Measurements from ENCODE around the gene SRGN.

SRGN gene

DNA sequence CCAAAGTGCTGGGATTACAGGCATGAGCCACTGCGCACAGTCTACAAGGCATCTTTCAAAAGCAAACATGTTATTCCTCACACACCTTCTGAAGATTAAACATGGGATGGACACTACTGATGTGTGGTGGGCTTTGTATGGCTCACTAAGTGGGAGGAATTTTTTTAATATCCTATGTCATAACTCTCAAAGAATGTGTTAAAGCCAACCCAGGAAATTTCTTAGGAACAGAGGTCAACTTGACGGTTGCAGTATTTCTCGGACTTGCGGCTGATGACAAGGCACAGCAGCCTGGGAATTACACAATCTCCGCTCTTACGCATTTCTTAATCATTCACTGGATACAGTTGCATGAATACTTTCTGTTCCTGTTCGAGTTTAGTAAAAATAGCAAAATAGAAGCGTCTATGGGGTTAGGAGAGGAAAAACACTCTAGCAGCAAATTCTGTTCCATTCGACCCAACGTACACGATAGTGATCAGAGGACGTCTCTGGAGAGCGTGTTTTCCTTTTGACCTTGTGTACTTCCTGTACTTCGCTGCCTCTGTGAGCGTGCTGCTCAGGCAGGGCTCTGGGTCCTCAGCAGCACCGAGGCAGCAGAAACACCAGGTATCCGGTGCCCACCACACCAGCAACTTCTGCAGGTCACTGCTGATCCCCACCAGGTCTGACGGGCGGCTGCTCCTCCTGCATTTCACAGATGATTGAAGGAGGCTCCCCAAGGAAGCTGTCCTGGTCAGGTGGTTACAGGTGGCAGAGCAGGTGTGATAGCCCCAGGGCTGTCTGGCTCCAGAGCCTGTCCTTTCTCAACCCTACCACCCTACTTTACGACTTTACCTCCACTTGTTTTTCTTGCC is 26.4 kb upstream of the SRGN start:
- DNase-seq, result no peak

DNA sequence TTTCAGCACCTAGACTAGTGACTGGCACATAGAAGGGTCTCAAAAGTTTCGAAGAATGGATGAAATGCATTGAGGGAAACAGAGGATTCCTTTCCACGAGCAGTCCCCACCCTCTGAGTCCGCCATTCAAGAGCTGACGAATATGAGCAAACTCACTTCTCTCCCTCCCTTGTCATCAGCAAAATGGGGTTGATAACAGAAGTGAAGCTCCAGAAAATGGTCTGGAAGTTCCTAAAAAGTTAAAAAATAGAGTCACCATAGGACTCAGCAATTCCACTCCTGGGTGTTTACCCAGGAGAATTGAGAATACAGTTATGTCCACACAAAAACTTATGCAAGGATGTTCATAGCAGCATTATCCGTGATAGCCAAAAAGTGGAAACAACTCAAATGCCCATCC is 25.0 kb upstream of the SRGN start:
- DNase-seq, result no peak

DNA sequence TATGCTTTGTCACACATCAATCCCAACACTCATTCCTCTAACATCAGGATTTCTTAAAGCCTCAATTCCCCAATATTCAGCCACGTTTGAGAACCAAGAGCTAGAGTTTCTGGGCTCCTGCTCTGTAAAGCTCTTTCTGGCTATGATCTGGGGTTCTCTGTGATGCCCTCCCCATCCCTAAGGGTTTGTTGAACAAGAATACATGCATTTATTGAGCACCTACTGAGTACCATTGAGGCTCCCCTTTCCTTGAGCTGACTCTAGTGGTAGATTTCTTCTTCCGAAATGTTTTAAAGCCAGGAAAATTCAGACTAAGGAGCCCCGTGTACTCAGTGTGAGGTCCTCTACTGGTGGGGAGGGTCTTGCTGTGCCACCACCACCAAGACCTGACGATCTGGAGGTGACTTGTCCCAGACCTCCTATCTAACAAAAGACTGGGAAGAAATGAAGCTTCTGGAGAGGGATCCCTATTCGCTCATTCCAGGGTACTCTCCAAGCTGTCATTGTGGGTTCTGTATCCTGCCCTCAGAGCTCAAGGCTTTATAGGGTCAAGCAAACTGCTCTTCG is 23.1 kb upstream of the SRGN start:
- no peak for DNase-seq

DNA sequence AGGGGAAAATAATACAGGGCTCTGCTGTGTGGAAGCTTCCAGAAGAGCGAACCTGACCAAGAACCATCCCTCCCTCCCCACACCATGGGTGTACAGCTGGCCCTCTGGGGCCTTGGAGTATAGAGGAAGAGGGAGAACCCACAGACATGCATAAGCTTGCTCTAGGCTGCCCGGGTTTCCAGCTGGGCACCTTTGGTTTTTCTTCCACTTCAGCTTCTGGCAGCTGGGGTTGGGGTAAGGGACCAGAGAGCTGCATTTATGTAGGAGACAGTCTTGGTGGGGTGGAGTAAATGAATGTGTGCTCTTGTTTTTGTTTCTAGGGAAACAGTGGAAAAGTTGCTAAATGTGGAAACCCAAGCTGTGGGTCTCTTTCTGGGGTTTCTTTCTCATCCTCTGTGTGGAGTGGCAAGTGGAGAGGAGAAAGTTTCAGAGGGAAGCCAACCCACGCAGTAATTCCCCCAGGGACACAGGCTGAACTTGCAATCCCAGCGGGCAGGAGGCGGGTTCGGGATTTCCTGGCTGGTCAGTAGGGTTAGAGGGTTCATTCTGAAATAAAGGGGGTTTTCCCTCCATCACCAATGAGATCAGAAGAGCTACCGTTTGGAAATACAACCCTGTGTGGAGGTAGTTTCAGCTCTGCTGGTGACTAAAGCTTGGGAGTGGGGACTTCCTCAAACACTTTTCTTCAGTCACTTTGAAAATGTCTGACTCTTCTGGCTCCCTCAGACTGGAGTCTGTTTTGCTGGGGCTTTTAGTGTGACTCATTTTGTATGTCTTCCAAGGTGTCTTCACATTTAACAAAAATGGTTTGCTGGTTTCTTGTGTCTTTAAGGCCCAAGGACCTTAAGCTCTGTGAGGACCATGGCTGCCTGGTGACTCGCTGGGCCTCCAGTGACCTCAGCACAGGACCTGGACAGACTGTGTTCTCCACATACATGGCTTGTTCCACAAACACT is 22.2 kb upstream of the SRGN start:
- no peak for DNase-seq

DNA sequence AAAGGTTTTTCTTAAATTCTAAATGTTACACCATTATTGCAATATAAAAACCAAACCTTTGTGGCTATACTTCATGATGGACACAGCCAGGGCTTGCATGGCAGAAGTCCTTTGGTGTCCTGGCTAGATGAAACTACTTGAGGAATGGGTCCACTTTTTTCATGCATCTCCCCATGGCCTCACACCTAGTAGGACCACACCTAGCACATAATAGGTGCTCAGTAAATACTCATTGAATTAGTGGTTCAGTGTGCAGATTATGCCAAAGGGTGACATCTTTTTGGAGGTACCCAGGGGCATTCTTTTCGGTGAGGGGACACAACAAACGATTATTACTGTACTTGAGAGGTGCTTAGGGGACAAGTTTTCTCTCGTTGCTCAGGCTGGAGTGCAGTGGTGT is 20.7 kb upstream of the SRGN start:
- DNase-seq, result no peak

DNA sequence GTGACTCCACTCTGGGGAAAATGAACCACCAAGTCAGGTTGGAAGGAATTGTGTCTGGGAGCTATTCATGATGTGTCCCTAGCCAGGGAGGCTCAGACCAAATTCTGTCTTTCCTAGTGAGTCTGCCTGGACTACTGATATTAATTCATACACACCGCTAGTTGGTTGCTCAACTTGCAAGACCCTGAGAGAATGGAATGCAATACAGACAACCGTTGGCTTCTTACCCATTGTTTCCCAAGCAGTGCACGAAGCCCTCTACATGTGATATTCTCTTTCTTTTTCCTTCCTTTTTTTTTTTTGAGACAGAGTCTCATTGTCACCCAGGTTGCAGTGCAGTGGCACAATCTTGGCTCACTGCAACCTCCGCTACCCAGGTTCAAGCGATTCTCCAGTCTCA is 19.4 kb upstream of the SRGN start:
- DNase-seq, result no peak

DNA sequence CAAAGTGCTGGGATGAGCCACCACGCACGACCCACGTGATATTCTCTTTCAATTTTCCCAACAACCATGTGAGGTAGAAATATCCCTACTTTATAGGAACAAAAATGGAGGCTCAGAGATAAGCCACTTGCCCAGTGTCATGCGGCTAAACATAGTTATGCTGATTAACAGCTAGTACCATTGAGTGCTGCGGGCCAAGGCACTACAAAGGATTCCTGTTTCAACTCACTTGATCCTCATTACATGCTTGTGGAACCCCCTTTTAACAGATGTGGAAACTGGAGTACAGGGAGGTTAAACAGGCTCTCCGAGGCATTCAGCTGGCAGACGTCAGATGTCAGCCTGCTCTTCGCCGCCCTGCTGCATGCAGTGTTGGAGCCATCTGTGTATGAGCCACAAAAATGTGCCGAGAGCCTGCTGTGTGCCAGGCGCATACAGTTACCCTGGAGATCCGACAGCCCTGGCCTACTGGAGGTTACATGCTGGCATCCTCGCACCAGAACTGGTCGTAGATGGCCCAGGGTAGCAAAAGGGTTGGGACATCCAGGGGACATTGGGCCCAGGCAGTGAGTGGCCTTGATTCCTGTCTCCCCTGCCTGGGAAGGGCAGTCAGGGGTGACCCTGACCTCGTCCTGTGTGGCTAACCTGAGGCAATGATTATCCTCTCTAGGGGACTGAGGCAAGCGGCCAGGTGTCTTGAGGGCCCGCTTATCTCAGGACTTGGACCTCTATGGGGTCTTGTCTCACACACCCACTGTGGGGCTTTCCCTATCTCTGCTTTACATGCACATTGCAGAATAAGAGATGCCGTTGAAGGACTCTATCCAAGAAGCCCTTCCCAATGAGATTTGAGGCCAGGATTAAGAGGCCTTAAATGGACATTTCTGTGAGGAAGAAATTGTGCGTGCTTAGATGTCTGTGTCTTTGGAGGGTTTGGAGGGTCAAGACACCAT is 18.5 kb upstream of the SRGN start:
- no peak for DNase-seq

DNA sequence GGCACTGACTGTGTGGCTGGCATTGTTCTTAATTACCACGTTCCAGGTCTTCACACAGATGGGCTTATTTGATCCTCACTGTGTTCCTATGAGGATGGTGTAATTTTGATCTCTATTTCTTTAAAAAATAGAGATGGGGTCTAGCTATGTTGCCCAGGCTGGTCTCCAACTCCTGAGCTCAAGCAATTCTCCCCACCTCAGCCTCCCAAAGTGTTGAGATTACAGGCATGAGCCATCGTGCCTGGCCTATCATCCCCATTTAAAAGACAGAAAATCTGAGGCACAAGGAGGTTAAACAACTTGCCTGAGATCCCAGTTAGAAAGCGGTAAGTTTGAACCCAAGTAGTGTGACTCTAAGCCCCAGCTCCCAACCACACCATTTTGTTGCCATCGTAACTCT is 17.0 kb upstream of the SRGN start:
- DNase-seq, result no peak

DNA sequence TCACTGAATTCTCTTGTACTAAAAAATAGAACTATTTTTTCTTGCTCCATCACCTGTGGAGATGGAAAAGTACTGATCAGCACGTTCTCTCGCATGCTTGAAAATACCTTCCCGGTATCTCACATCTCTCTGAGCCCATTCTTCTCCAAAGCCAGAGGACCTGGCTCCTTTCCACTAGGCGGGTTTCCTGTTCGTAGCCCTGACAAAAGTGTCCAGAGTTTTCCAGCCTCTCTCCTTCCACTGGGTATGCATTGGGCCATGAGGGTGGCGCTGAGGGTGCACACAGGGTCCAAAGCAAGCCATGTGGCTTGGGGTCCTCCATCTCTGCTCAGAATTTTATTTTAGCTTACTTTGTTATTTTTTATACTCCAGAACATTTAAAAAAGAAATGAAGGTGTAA is 16.3 kb upstream of the SRGN start:
- no peak for DNase-seq

DNA sequence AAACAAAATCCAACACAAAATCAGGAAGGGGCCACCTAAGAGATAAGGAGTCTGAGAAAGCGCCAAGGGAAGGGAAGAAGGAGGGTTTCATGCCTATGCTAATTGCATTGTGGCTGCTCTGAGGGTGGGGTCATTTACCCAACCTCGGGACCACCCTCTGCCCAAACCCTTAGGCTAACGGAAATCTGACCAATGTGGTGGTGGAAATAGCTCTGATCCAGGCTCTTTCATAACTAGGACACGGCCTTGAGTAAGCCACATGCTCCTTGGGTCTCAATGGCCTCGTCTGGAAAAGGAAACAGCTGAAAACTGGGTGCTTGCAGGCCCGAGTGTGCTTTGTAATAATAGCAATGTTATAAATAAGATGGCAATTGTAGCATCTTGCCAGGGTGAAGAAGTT is 14.9 kb upstream of the SRGN start:
- DNase-seq, result no peak

DNA sequence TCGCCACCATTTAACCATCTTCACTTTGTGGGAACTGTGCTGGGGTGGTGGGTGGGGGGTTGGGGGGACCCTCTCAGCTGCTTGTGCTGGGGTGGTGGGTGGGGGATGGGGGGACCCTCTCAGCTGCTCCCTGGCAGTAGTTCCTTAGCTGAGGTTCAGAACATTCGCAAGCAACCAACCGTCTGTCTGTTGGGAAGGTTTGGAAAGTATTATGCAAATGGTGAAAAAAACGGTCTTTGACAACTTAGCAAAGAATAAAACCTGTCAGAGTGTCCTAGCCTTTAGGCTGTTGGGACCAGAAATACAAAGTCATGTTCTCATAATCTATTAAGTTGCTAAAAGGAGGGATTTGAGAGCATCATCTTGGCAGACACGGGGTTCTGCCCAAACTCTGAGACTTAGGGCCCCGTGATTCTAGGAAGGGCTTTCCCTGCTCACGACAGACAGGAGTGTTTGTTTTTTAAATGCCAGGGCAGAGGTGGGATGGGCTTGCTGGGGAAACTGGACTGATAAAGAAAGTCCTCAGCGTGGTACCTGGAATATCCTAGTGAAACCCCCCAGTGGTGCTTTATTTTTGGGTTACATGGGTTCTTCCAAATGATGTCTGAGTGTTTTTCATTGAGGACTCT is 14.1 kb upstream of the SRGN start:
- no peak for DNase-seq

DNA sequence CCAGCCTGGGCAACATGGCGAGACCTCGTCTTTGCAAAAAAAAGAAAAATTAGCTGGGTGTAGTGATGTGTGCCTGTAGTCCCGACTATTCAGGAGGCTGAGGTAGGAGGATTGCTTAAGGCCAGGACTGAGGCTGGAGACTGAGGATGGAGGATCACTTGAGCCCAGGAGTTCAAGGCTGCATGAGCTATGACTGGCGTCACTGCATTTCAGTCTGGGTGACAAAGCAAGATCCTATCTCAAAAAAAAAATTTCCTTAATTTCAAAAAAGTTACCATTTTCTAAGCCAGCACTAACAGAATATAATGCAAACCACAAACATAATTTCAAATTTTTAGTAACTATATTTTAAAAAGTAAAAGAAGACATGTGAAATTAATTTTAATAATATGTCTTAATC is 13.4 kb upstream of the SRGN start:
- DNase-seq, result no peak

DNA sequence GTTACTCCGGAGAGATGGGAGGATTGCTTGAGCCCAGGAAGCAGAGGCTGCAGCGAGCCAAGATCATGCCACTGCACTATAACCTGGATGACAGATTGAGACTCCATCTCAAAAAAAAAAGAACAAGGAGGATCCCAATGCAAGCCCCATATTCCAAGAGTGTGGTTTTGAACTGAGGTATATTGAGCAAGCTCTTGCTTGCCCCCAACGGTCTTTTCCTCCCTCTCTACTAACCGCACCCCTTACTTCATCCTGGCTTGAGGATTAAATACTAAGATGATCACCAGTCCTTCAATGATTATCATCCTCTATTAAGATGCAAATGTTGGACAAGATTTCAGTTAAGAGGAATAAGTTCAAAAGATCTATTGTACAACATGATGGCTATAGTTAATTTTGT is 12.5 kb upstream of the SRGN start:
- no peak for DNase-seq

DNA sequence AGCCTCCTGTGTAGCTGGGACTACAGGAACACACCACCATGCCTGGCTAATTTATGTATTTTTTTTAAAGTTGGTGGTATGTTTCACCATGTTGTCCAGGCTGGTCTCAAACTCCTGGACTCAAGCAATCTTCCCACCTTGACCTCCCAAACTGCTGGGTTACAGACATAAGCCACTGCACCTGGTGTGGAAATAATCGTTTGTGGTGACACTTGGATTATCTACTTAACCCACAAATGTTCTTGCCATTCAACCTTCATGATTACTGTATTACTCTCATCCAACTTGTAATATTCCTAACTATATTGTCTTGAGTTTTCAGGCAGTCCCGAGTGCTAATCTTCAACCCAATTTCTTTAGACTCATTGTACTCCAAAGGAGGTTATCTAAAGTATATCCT is 9.6 kb upstream of the SRGN start:
- DNase-seq, result no peak

DNA sequence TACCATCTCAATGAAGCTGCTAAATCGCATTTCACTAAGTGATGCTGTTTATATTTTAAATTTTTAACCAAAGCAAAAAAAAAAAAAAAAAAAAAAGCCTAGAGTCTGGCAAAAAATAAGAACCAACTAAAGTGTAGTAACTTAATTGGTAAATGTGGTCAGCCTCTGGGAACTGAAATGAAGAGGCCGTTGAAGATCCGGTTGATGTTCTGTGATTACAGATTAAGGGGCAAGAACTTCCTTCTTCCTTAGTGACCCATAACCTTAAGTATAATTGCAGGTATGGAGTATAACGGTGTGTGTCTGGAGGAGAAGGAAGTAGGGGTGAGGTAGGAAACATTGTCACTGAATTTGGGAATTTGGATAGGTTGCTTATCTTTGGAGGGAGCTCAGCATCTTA is 7.7 kb upstream of the SRGN start:
- DNase-seq, result no peak

DNA sequence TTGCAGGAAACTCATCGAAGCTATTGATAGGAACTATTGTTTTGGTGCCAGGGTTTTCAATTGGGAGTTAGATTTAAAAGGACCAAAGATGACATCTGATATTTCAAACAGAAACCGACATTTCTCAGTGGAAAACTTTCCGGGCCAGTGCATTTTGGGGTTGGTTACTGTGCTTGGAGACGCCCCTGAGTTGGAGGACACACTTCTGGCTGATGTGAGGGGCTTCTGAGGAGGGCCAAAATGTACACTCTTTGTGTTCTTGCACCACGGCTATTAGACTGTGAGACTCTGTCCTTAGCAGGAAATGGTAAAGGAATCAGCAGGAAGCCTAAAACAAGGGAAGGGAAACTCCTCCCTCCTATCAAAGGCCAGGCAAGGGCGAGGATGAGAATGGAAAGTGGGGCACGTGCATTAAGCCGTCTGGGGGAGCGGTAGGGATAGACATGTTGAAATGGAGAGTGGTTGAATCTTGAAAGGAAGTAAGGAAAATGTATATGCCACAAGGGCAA is 1.8 kb upstream of the SRGN start:
- no peak for DNase-seq

DNA sequence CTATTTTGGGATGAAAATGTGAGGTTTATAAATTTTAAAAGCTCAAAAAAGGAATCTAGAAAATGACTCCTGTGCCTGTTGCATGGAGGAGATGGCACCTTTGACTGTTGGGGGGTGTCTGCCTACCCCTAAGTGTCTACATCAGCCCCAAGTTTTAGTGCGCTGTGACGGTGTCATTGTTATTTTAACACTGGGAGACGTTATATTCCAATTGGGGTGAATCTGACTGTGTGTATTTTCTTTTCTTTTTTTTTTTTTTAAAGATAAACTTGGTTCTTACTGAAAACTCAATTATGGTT is 517 bp downstream of the SRGN start:
- DNase-seq, result no peak

DNA sequence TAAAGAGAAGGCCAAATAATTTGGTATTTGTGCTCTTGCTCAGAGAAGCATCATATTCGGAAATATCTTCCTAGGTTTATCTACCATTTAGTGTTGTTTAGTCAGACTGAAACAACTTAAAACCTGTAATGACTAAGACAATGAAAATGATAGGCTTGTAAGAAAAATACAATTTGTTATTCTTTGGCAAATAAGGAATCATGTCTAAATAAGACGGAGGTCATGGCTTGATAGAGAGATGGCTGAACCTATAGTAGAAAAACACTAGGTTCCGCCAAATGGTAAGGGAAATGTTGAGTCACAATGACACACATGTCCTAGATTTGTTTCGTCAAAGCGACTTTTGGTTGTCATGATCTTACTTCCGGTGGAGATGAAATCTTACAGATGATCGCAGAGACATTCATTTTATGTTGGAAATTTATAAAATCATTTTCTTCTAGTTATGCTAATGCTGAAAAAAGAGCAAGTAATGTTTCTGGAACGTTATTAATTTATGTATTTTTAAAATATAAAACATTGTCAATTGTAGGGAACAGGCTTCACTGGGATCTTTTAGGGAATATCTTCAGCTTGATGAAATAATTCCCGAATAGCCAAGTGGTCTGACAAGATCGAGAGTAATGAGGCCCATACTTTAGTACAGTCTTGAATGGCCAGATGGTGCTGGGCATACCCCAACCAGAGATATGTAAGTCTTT is 1.0 kb downstream of the SRGN start:
- DNase-seq, result no peak

DNA sequence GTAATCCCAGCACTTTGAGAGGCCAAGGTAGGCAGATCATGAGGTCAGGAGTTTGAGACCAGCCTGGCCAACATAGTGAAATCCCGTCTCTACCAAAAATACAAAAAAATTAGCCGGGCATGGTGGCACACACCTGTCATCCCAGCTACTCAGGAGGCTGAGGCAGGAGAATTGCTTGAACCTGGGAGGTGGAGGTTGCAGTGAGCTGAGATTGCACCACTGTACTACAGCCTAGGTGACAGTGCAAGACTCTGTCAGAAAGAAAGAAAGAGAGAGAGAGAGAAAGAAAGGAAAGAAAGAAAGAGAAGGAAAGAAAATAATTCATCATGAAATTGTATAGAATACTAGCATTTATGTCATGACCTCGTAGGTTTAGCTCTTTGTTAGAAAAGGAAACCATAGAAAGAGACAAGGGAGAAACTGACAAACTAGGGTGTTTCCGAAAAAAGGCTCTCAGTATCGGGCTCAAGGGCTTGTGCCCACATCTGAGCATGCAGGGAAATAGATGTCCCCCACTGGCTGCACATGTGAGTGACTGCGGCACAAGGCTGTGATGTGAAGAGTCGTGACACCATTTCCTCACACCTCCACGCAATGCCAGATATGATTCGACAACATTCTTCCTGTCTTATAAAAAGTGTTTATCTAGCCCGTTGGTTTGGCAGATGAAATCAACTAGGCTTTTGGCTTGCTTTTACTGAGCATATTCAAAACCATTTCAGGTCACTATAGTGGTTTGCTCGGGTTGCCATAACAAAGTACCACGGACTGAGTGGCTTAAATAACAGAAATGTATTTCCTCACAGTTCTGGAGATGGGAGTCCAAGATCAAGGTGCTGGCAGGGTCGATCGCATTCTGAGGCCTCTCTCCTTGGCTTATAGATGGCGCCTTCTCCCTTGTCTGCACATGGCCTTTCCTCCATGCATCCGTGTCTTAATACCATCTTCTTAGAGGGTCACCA is 2.0 kb downstream of the SRGN start:
- no peak for DNase-seq

DNA sequence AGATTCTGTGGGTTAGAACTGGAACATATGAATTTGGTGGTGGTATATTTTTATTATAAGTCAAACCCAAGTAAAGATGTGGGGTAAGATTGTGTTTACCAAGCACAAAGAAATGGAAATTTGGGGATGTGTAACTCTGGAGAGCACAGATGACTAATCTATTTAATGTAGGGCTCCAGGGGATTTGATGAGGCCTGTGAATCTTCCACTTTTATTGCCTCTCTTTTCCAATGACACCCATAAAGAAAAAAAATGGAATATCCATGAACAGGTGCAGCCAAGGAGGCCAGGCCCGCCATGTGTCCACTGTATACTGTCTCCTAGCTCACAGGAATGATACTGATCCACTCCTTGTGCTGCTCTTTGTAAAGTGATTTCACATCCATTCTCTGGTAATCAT is 2.8 kb downstream of the SRGN start:
- DNase-seq, result no peak

All from NCI-H524 treated with DMSO at 0.1 percent for 48 hours (cell line).